ENCODE data around the gene EIF6.

The EIF6 gene

GRCh38 chr20:35328095-35328685 is 43.6 kb upstream of the EIF6 start:
- intact Hi-C loops (cut with DNase I; ENCODE audit: low total_unique reads), result no loop called here
- H3K27ac ChIP-seq, result no peak overlapping the region

DNA sequence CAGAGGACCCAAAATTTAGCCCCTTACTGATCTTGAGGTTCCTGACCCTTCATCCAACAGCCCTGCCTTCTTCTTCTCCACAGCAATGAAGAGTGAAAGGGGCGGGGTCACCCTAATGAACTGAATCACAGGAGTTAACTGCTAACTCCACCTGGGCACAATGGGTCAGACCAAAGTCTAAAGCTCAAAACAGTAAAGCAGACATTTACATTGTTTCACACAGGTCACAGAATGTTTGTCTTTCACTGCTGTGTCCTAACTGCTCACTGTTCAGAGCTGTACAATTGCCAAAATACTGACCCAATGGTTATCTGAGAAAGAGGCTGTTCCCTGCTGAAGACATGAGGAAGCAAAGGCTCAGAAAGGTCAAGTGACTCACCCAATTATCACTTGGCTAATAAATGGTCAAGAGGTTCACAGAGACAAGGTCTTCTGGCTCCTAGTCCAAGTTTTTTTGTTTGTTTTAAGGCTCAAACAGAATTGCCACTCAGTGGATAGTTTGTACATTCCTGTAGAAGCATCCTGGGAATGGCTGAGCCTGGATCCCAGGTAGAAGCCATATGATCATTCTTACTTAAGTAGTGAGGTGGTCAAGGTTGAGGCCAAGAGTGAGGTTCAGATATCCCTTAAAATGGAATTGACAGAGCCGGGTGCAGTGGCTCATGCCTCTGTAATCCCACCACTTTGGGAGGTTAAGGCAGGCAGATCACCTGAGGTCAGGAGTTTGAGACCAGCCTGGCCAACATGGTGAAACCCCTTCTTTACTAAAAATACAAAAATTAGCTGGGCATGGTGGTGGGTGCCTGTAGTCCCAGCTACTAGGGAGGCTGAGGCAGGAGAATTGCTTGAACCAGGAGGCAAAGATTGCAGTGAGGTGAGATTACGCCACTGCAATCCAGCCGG is 42.8 kb upstream of the EIF6 start:
- intact Hi-C loops (cut with DNase I; ENCODE audit: low total_unique reads), result no loop called here
- H3K27me3 ChIP-seq, result no peaks in the 10 kb centered on the region
- H3K9me3 ChIP-seq, result no peaks in the 10 kb centered on the region
- H3K36me3 ChIP-seq, result peaks cover 0 to 6% (median 0%) of the 10 kb centered on the region in 3 donors
- H3K4me1 ChIP-seq, result no peaks in the 10 kb centered on the region
- H3K4me3 ChIP-seq, result no peak overlapping the region
- TF ChIP-seq, protein P1, sequence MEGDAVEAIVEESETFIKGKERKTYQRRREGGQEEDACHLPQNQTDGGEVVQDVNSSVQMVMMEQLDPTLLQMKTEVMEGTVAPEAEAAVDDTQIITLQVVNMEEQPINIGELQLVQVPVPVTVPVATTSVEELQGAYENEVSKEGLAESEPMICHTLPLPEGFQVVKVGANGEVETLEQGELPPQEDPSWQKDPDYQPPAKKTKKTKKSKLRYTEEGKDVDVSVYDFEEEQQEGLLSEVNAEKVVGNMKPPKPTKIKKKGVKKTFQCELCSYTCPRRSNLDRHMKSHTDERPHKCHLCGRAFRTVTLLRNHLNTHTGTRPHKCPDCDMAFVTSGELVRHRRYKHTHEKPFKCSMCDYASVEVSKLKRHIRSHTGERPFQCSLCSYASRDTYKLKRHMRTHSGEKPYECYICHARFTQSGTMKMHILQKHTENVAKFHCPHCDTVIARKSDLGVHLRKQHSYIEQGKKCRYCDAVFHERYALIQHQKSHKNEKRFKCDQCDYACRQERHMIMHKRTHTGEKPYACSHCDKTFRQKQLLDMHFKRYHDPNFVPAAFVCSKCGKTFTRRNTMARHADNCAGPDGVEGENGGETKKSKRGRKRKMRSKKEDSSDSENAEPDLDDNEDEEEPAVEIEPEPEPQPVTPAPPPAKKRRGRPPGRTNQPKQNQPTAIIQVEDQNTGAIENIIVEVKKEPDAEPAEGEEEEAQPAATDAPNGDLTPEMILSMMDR (IDR thresholded peaks at IDR 0.05), result no peak
- H3K27ac ChIP-seq, result no peak overlapping the region
- DNase-seq, result no peak

More at GRCh38 chr20:35328095-35328685, 43.6 kb upstream of the EIF6 start:
- Histone ChIP-seq H3K4me3 (no peak overlapping the region), H3K27me3 (no peaks in the 10 kb centered on the region), H3K4me1 (no peaks in the 10 kb centered on the region), H3K9me3 (no peaks in the 10 kb centered on the region), H3K36me3 (peaks cover 0 to 6% (median 0%) of the 10 kb centered on the region in 3 donors)
- TF ChIP-seq, protein P1 (IDR thresholded peaks at IDR 0.05), result no peak
- no peak for DNase-seq

GRCh38 chr20:35326740-35327073 is 42.1 kb upstream of the EIF6 start:
- no peak for DNase-seq
- Histone ChIP-seq H3K27me3 (no peaks in the 10 kb centered on the region), H3K4me1 (no peaks in the 10 kb centered on the region), H3K36me3 (peaks cover 0 to 6% (median 0%) of the 10 kb centered on the region in 3 donors), H3K4me3 (no peak overlapping the region), H3K9me3 (no peaks in the 10 kb centered on the region), H3K27ac (no peak overlapping the region)
- intact Hi-C loops (cut with DNase I; ENCODE audit: low total_unique reads), result no loop called here
- TF ChIP-seq, protein P1 (IDR thresholded peaks at IDR 0.05), result no peak

GRCh38 chr20:35326021-35326739 is 41.6 kb upstream of the EIF6 start:
- H3K4me1 ChIP-seq, result no peaks in the 10 kb centered on the region
- H3K9me3 ChIP-seq, result no peaks in the 10 kb centered on the region
- H3K27me3 ChIP-seq, result no peaks in the 10 kb centered on the region
- no peak overlapping the region for H3K4me3 ChIP-seq
- peaks cover 0 to 6% (median 0%) of the 10 kb centered on the region in 3 donors for H3K36me3 ChIP-seq
- no peak for DNase-seq
- no peak overlapping the region for H3K27ac ChIP-seq
- intact Hi-C loops (cut with DNase I; ENCODE audit: low total_unique reads), result no loop called here
- TF ChIP-seq, protein P1 (IDR thresholded peaks at IDR 0.05), result no peak

DNA sequence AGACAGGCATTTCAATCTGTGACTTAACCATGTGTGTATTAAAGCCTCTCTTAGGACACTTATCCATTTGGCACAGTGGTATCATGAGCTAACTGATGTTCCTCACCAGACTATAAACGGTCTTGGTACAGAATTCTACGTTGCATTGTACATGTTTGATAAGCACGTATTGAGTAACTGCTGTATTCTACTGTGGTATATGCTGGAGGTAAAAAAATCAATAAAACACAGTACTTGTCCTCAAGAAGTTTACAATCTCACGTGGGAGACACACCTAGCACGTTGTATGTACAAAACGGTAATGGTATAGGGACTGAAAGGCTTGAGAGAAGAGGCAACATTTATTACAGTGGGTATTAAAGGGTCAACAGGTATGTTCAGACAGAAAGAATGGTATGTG is 40.8 kb upstream of the EIF6 start:
- no peaks in the 10 kb centered on the region for H3K27me3 ChIP-seq
- TF ChIP-seq, protein P1 (IDR thresholded peaks at IDR 0.05), result no peak
- no peaks in the 10 kb centered on the region for H3K9me3 ChIP-seq
- DNase-seq, result no peak
- H3K4me1 ChIP-seq, result no peaks in the 10 kb centered on the region
- H3K4me3 ChIP-seq, result no peak overlapping the region
- no peak overlapping the region for H3K27ac ChIP-seq
- peaks cover 0 to 6% (median 0%) of the 10 kb centered on the region in 3 donors for H3K36me3 ChIP-seq
- intact Hi-C loops (cut with DNase I; ENCODE audit: low total_unique reads), result no loop called here

Data from tibial artery (tissue), 4 donors.